GM23338 (cell line): ENCODE measurements around the gene CLEC2B. TPM values are rescaled to one million over a fixed set of nuclear protein-coding genes. Genes with fewer than 3 reads are reported as not detected.

Experiments
- ATAC-seq: fragments of 200-7000 bp; cut with Tn5 transposase; 3 replicates; pipeline ENCODE4 v1.9.1; 2020
- DNase-seq: peaks from one replicate; pipeline ENCODE4 v3.0.0-alpha.2; 2015; ENCODE audit warnings: low spot score
- H2AFZ ChIP-seq: fragments of 200-600 bp; sonication (generic); 2 replicates; pipeline ENCODE4 v1.8.0; 2016; ENCODE audit warnings: antibody characterized with exemption, mild to moderate bottlenecking, moderate library complexity
- H3F3A ChIP-seq: fragments of 200-600 bp; sonication (generic); replicated peaks from 2 replicates; pipeline ENCODE4 v1.8.0; 2017; ENCODE audit warnings: antibody characterized with exemption, mixed run types, low read depth
- H3K27ac ChIP-seq: fragments of 200-600 bp; sonication (generic); 2 replicates; pipeline ENCODE4 v1.6.1; 2016; ENCODE audit warnings: low read depth
- H3K27me3 ChIP-seq: fragments of 200-600 bp; sonication (generic); 2 replicates; pipeline ENCODE4 v1.8.0; 2016; ENCODE audit warnings: mild to moderate bottlenecking, mixed run types, moderate library complexity; ENCODE audit not compliant: insufficient read depth
- H3K36me3 ChIP-seq: fragments of 200-600 bp; sonication (generic); 2 replicates; pipeline ENCODE4 v1.8.0; 2016; ENCODE audit warnings: mild to moderate bottlenecking; ENCODE audit not compliant: insufficient read depth
- H3K4me1 ChIP-seq: fragments of 200-600 bp; sonication (generic); 2 replicates; pipeline ENCODE4 v1.8.0; 2016; ENCODE audit warnings: mild to moderate bottlenecking, moderate library complexity; ENCODE audit not compliant: insufficient read depth
- H3K4me2 ChIP-seq: fragments of 200-600 bp; sonication (generic); 2 replicates; pipeline ENCODE4 v1.7.1; 2017; ENCODE audit warnings: mixed run types
- H3K4me3 ChIP-seq: fragments of 200-600 bp; sonication (generic); 2 replicates; pipeline ENCODE4 v1.6.1; 2016; ENCODE audit warnings: mixed run types
- H3K79me2 ChIP-seq: fragments of 200-600 bp; sonication (generic); replicated peaks from 2 replicates; pipeline ENCODE4 v1.8.0; 2017; ENCODE audit warnings: mild to moderate bottlenecking; ENCODE audit not compliant: insufficient read depth
- H3K9me2 ChIP-seq: fragments of 200-600 bp; sonication (generic); 2 replicates; pipeline ENCODE4 v1.8.0; 2017; ENCODE audit not compliant: insufficient read depth
- H4K20me1 ChIP-seq: fragments of 200-600 bp; sonication (generic); replicated peaks from 2 replicates; pipeline ENCODE4 v1.8.0; 2017; ENCODE audit warnings: mild to moderate bottlenecking; ENCODE audit not compliant: insufficient read depth
- H3K27ac Mint-ChIP-seq: 2 replicates; pipeline ENCODE4 v1.8.0; 2020; ENCODE audit warnings: inconsistent platforms, mild to moderate bottlenecking, moderate library complexity, mixed read lengths
- H3K27me3 Mint-ChIP-seq: 3 replicates; pipeline ENCODE4 v1.8.0; 2022; ENCODE audit warnings: low read depth, mild to moderate bottlenecking, moderate library complexity, mixed read lengths, inconsistent platforms; ENCODE audit not compliant: insufficient read depth, poor library complexity
- H3K36me3 Mint-ChIP-seq: 3 replicates; pipeline ENCODE4 v1.8.0; 2021; ENCODE audit warnings: low read depth, mild to moderate bottlenecking, inconsistent platforms, moderate library complexity, mixed read lengths
- H3K4me1 Mint-ChIP-seq: 3 replicates; pipeline ENCODE4 v1.8.0; 2020; ENCODE audit warnings: mild to moderate bottlenecking, inconsistent platforms, mixed read lengths
- H3K4me3 Mint-ChIP-seq: 3 replicates; pipeline ENCODE4 v1.8.0; 2021; ENCODE audit warnings: moderate library complexity, mild to moderate bottlenecking, inconsistent platforms, mixed read lengths
- H3K9me3 Mint-ChIP-seq: 3 replicates; pipeline ENCODE4 v1.8.0; 2020; ENCODE audit warnings: moderate library complexity, mild to moderate bottlenecking, inconsistent platforms, mixed read lengths
- CREB1 ChIP-seq: fragments of 250-450 bp; sonication (Bioruptor Pico); IDR thresholded peaks from 2 replicates; pipeline ENCODE4 v1.5.0; 2020; ENCODE audit warnings: low read depth, mild to moderate bottlenecking, moderate library complexity
- CTCF ChIP-seq, 2 experiments: fragments of 200-600 bp in 1 of 2; sonication (generic) in 1 of 2; conservative IDR thresholded peaks; 2 replicates each; pipeline versions ENCODE4 v1.5.1 to v1.6.1; 2016 to 2017; ENCODE audit warnings: antibody characterized with exemption in 2 of 2, low read depth in 2 of 2, mild to moderate bottlenecking in 2 of 2, moderate library complexity in 1 of 2
- ETS1 ChIP-seq: IDR thresholded peaks from 2 replicates; pipeline ENCODE4 v1.6.1; 2016; ENCODE audit warnings: antibody characterized with exemption
- EZH2 ChIP-seq: fragments of 200-600 bp; sonication (generic); IDR thresholded peaks from one replicate; pipeline ENCODE4 v1.8.0; 2017; ENCODE audit warnings: antibody characterized with exemption, mild to moderate bottlenecking, low read depth; ENCODE audit not compliant: unreplicated experiment
- EZH2phosphoT487 ChIP-seq: fragments of 200-600 bp; sonication (generic); IDR thresholded peaks from one replicate; pipeline ENCODE4 v1.8.1; 2018; ENCODE audit warnings: antibody characterized with exemption; ENCODE audit not compliant: unreplicated experiment
- JUNB ChIP-seq: IDR thresholded peaks from one replicate; pipeline ENCODE4 v1.6.1; 2016; ENCODE audit warnings: antibody characterized with exemption; ENCODE audit not compliant: unreplicated experiment
- POLR2AphosphoS5 ChIP-seq: IDR thresholded peaks from 2 replicates; pipeline ENCODE4 v1.6.1; 2016; ENCODE audit warnings: antibody characterized with exemption, low read depth
- STAT1 ChIP-seq: IDR thresholded peaks from one replicate; pipeline ENCODE4 v1.6.1; 2016; ENCODE audit warnings: antibody characterized with exemption; ENCODE audit not compliant: unreplicated experiment
- ZNF331 ChIP-seq: fragments of 250-450 bp; sonication (Bioruptor Pico); IDR thresholded peaks from 2 replicates; pipeline ENCODE4 v1.5.0; 2020; ENCODE audit warnings: low read depth, mild to moderate bottlenecking, moderate library complexity
- ZNF462 ChIP-seq: fragments of 250-450 bp; sonication (Bioruptor Pico); IDR thresholded peaks from 2 replicates; pipeline ENCODE4 v1.5.0; 2020; ENCODE audit warnings: mild to moderate bottlenecking, moderate library complexity
- polyA plus RNA-seq: library from polyadenylated mRNA; unstranded; fragments of >200 nt; fragmentation: Nextera tagmentation; extraction: Ambion mirVana; gene quantifications from 2 replicates; pipeline ENCODE4 v1.2.1, GENCODE V29; 2016
- total RNA-seq: library from RNA; depleted of rRNA; stranded (reverse); fragments of >200 nt; shearing (Covaris generic); gene quantifications from 2 replicates; pipeline ENCODE4 v1.2.3, GENCODE V29; 2014

CLEC2B gene
- total and polyA plus RNA-seq, 2 experiments from 2014 or later = not detected

GRCh38 chr12:9906873-9907272, 37.7 kb upstream of the CLEC2B start:
- H3K4me3 Mint-ChIP-seq = no peak overlapping the region

GRCh38 chr12:9902539-9903228, 33.5 kb upstream of the CLEC2B start:
- H3K4me1 Mint-ChIP-seq = peaks cover 7% of the 10 kb centered on the region
- DNase-seq = peak; percentile 34
- peaks cover 31% of the 10 kb centered on the region for H3K9me3 Mint-ChIP-seq
- H3K4me3 Mint-ChIP-seq = no peak overlapping the region
- no peak overlapping the region for H3K27ac ChIP-seq
- H3K79me2 ChIP-seq = no peaks in the 10 kb centered on the region
- H3K27ac Mint-ChIP-seq = no peak overlapping the region
- H3K4me3 ChIP-seq = no peak overlapping the region
- no peaks in the 10 kb centered on the region for H3F3A ChIP-seq
- H2AFZ ChIP-seq = no peak overlapping the region
- no peak for TF ChIP-seq CTCF (conservative IDR thresholded peaks at IDR 0.05; ENCODE audit: low read depth in 2 of 2)
- TF ChIP-seq ETS1 = no peak
- TF ChIP-seq CREB1 = no peak
- TF ChIP-seq ZNF331 (CRISPR knock-in tag) = no peak
- no peak for TF ChIP-seq EZH2
- no peak for TF ChIP-seq ZNF462
- no peak for TF ChIP-seq STAT1
- TF ChIP-seq EZH2phosphoT487 = no peak
- no peaks in the 10 kb centered on the region; the same call in 1 of the 2 replicates for H3K4me1 ChIP-seq
- H3K9me2 ChIP-seq = peaks cover 11% of the 10 kb centered on the region; the same call in 1 of the 2 replicates
- H3K36me3 ChIP-seq = 0 out of 2 replicates have a peak, but pooled peaks cover 7% of the 10 kb centered on the region
- no peaks in the 10 kb centered on the region for H4K20me1 ChIP-seq
- H3K36me3 Mint-ChIP-seq = peaks cover 28% of the 10 kb centered on the region
- no peaks in the 10 kb centered on the region for H3K27me3 Mint-ChIP-seq
- ATAC-seq = no peak
- H3K27me3 ChIP-seq = no peaks in the 10 kb centered on the region
- H3K4me2 ChIP-seq = no peak overlapping the region

More at GRCh38 chr12:9906873-9907272, 37.7 kb upstream of the CLEC2B start:
- Mint-ChIP-seq H3K27me3 (no peaks in the 10 kb centered on the region), H3K27ac (no peak overlapping the region), H3K36me3 (peaks cover 54% of the 10 kb centered on the region), H3K4me1 (no peaks in the 10 kb centered on the region), H3K9me3 (peaks cover 59% of the 10 kb centered on the region)
- Histone ChIP-seq H3K27ac (no peak overlapping the region), H4K20me1 (no peaks in the 10 kb centered on the region), H3K36me3 (peaks cover 21% of the 10 kb centered on the region), H3K4me1 (no peaks in the 10 kb centered on the region), H3F3A (no peaks in the 10 kb centered on the region), H2AFZ (no peak overlapping the region), H3K79me2 (no peaks in the 10 kb centered on the region), H3K4me2 (no peak overlapping the region), H3K27me3 (no peaks in the 10 kb centered on the region), H3K4me3 (no peak overlapping the region), H3K9me2 (0 out of 2 replicates have a peak, but pooled peaks cover 6% of the 10 kb centered on the region)
- TF ChIP-seq JUNB (no peak), EZH2 (no peak), POLR2AphosphoS5 (no peak)
- no peak for ATAC-seq
- no peak for DNase-seq
